K562 (cell line): ENCODE measurements around the gene ITSN1. TPM values are rescaled to one million over a fixed set of nuclear protein-coding genes. Genes with fewer than 3 reads are reported as not detected.

Source experiments
- CC2D1A ChIP-seq: fragments of 450-650 bp; IDR thresholded peaks from 2 replicates; pipeline ENCODE4 v1.6.1; 2017; ENCODE audit warnings: mild to moderate bottlenecking
- ELF1 ChIP-seq: fragments of 200-800 bp; sonication (Bioruptor generic); IDR thresholded peaks from 2 replicates; pipeline ENCODE4 v1.6.1; 2016; ENCODE audit warnings: missing genetic modification characterization, missing compliant biosample characterization
- ETS2 ChIP-seq: IDR thresholded peaks from 2 replicates; pipeline ENCODE4 v1.6.1; 2016; ENCODE audit warnings: borderline replicate concordance, missing genetic modification characterization, mild to moderate bottlenecking, moderate library complexity, missing compliant biosample characterization; ENCODE audit not compliant: poor library complexity, severe bottlenecking
- HLTF ChIP-seq: fragments of 450-650 bp; IDR thresholded peaks from 2 replicates; pipeline ENCODE4 v1.6.1; 2016
- IFI16 ChIP-seq: fragments of 250-450 bp; sonication (Bioruptor Pico); IDR thresholded peaks from 2 replicates; pipeline ENCODE4 v2.1.2; 2022; ENCODE audit warnings: mild to moderate bottlenecking, inconsistent platforms
- PHF8 ChIP-seq: fragments of 200-600 bp; sonication (generic); IDR thresholded peaks from 2 replicates; pipeline ENCODE4 v1.6.1; 2012; ENCODE audit warnings: mixed run types, mild to moderate bottlenecking, inconsistent platforms, low read length, moderate library complexity, borderline replicate concordance
- PTTG1 ChIP-seq: fragments of 450-650 bp; IDR thresholded peaks from 2 replicates; pipeline ENCODE4 v1.6.1; 2016; ENCODE audit warnings: low read depth, mild to moderate bottlenecking, missing genetic modification characterization, missing compliant biosample characterization
- SMAD1 ChIP-seq: fragments of 150-350 bp; IDR thresholded peaks from 2 replicates; pipeline ENCODE4 v1.6.1; 2014; ENCODE audit warnings: low read length, low read depth; ENCODE audit not compliant: partially characterized antibody
- SOX6 ChIP-seq: fragments of 450-650 bp; IDR thresholded peaks from 2 replicates; pipeline ENCODE4 v1.6.1; 2014; ENCODE audit warnings: mild to moderate bottlenecking
- ZC3H4 ChIP-seq: sonication (generic); formaldehyde crosslinking; IDR thresholded peaks from 2 replicates; pipeline ENCODE4 v1.9.0; 2021; ENCODE audit warnings: missing genetic modification reagents, borderline replicate concordance
- ZNF232 ChIP-seq: sonication (generic); formaldehyde crosslinking; IDR thresholded peaks from 2 replicates; pipeline ENCODE4 v1.8.0; 2022; ENCODE audit warnings: mild to moderate bottlenecking, missing genetic modification reagents
- ZNF436 ChIP-seq: fragments of 250-450, 450-650 bp; sonication (Bioruptor Pico); formaldehyde crosslinking; IDR thresholded peaks from 2 replicates; pipeline ENCODE4 v1.7.0; 2020; ENCODE audit warnings: mild to moderate bottlenecking
- ZNF695 ChIP-seq: fragments of 450-650 bp; formaldehyde crosslinking; IDR thresholded peaks from 2 replicates; pipeline ENCODE4 v1.4.0; 2020; ENCODE audit warnings: mild to moderate bottlenecking, moderate library complexity
- polyA plus RNA-seq, 8 experiments: library from polyadenylated mRNA; depleted of rRNA in 4 of 8; stranded (reverse) in 5 of 8; unstranded in 3 of 8; fragments of >200 nt; fragmentation: Nextera tagmentation in 2 of 8; fragmentation: Illumina TruSeq in 1 of 8; extraction: Ambion mirVana in 2 of 8; extraction: Trizol in 1 of 8; gene quantifications; 2 replicates each; pipeline versions ENCODE4 v1.2.1 to v1.2.3, GENCODE V29; 2011 to 2014; ENCODE audit warnings: inconsistent platforms in 1 of 8, missing spikeins in 1 of 8
- total RNA-seq, 7 experiments: library from RNA; depleted of rRNA in 6 of 7; stranded (reverse); fragments of >200 nt in 6 of 7; fragmentation: Illumina TruSeq in 2 of 7; extraction: Trizol in 2 of 7; gene quantifications; 2 replicates each; pipeline versions ENCODE4 v1.2.1 to v1.2.3, GENCODE V29; 2011 to 2021; ENCODE audit warnings: low replicate concordance in 1 of 7
- TF ChIP-seq, protein P1 (sequence below): fragments of 450-650 bp; IDR thresholded peaks from 2 replicates; pipeline ENCODE4 v1.6.1; 2018; ENCODE audit warnings: mild to moderate bottlenecking, low read depth; ENCODE audit not compliant: partially characterized antibody
- TF ChIP-seq, protein P2 (sequence below): fragments of 450-650 bp; IDR thresholded peaks from 2 replicates; pipeline ENCODE4 v1.6.1; 2018; ENCODE audit not compliant: partially characterized antibody
- TF ChIP-seq, protein P3 (sequence below): fragments of 250-450 bp; sonication (Bioruptor Pico); IDR thresholded peaks from 2 replicates; pipeline ENCODE4 v1.5.0; 2020; ENCODE audit warnings: mild to moderate bottlenecking
- TF ChIP-seq, protein P4 (sequence below): sonication (generic); formaldehyde crosslinking; IDR thresholded peaks from 2 replicates; pipeline ENCODE4 v1.4.0; 2020; ENCODE audit warnings: mild to moderate bottlenecking, missing genetic modification reagents

Gene ITSN1
- total and polyA plus RNA-seq, 9 of the 15 experiments (the other 6 are each of a cell fraction or from before 2014, with no cell fraction given) = 1.1 to 12.6 (median 4.8) TPM

DNA sequence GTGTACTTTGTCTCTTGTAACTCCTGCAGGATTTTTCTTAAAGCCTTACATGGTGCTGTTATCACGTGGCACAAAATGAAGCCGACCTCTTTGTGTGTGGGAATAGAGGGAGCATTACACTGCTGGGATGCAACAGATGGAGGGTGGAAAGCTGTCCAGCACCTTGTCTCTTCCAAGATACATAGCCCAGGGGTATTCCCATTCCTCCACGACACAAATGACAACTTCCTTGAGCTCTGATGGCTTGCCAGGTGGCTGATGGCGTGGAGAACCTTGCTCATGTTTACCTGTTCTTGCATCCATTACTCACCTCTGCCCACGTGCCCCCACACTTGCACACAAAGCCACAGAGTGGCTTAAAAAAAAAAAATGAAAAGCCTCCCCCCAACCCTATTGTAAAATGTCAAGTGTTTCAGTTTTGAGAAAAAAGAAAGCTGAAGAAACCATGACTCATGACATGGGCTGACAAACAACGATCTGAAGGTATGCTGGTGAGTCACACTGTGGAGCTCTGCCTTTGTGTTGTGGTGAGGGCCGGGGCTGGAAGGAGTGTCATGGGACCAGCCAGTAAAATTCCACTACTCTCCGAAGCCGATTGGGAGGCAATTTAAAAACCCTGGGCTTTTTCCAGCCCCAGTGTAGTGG, 305.3 kb downstream of the ITSN1 start (continued):
- TF ChIP-seq, protein P1, sequence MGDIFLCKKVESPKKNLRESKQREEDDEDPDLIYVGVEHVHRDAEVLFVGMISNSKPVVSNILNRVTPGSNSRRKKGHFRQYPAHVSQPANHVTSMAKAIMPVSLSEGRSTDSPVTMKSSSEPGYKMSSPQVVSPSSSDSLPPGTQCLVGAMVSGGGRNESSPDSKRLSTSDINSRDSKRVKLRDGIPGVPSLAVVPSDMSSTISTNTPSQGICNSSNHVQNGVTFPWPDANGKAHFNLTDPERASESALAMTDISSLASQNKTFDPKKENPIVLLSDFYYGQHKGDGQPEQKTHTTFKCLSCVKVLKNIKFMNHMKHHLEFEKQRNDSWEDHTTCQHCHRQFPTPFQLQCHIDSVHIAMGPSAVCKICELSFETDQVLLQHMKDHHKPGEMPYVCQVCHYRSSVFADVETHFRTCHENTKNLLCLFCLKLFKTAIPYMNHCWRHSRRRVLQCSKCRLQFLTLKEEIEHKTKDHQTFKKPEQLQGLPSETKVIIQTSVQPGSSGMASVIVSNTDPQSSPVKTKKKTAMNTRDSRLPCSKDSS = no peak
- no peak for TF ChIP-seq ETS2 (tag)
- TF ChIP-seq, protein P2, sequence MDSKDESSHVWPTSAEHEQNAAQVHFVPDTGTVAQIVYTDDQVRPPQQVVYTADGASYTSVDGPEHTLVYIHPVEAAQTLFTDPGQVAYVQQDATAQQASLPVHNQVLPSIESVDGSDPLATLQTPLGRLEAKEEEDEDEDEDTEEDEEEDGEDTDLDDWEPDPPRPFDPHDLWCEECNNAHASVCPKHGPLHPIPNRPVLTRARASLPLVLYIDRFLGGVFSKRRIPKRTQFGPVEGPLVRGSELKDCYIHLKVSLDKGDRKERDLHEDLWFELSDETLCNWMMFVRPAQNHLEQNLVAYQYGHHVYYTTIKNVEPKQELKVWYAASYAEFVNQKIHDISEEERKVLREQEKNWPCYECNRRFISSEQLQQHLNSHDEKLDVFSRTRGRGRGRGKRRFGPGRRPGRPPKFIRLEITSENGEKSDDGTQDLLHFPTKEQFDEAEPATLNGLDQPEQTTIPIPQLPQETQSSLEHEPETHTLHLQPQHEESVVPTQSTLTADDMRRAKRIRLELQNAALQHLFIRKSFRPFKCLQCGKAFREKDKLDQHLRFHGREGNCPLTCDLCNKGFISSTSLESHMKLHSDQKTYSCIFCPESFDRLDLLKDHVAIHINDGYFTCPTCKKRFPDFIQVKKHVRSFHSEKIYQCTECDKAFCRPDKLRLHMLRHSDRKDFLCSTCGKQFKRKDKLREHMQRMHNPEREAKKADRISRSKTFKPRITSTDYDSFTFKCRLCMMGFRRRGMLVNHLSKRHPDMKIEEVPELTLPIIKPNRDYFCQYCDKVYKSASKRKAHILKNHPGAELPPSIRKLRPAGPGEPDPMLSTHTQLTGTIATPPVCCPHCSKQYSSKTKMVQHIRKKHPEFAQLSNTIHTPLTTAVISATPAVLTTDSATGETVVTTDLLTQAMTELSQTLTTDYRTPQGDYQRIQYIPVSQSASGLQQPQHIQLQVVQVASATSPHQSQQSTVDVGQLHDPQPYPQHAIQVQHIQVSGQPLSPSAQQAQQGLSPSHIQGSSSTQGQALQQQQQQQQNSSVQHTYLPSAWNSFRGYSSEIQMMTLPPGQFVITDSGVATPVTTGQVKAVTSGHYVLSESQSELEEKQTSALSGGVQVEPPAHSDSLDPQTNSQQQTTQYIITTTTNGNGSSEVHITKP = peak; percentile 60
- 0 out of 2 replicates have a peak, but pooled peaks have one; percentile 18 for TF ChIP-seq HLTF
- TF ChIP-seq ZNF695 (CRISPR knock-in tag) = no peak
- TF ChIP-seq PTTG1 (tag) = 0 out of 2 replicates have a peak, but pooled peaks have one; percentile 8
- TF ChIP-seq, protein P3, sequence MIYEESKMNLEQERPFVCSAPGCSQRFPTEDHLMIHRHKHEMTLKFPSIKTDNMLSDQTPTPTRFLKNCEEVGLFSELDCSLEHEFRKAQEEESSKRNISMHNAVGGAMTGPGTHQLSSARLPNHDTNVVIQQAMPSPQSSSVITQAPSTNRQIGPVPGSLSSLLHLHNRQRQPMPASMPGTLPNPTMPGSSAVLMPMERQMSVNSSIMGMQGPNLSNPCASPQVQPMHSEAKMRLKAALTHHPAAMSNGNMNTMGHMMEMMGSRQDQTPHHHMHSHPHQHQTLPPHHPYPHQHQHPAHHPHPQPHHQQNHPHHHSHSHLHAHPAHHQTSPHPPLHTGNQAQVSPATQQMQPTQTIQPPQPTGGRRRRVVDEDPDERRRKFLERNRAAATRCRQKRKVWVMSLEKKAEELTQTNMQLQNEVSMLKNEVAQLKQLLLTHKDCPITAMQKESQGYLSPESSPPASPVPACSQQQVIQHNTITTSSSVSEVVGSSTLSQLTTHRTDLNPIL (CRISPR knock-in tag) = no peak
- 0 out of 2 replicates have a peak, but pooled peaks have one; percentile 15 for TF ChIP-seq CC2D1A
- peak; percentile 95 for TF ChIP-seq SOX6
- TF ChIP-seq ZNF232 = no peak
- TF ChIP-seq, protein P4, sequence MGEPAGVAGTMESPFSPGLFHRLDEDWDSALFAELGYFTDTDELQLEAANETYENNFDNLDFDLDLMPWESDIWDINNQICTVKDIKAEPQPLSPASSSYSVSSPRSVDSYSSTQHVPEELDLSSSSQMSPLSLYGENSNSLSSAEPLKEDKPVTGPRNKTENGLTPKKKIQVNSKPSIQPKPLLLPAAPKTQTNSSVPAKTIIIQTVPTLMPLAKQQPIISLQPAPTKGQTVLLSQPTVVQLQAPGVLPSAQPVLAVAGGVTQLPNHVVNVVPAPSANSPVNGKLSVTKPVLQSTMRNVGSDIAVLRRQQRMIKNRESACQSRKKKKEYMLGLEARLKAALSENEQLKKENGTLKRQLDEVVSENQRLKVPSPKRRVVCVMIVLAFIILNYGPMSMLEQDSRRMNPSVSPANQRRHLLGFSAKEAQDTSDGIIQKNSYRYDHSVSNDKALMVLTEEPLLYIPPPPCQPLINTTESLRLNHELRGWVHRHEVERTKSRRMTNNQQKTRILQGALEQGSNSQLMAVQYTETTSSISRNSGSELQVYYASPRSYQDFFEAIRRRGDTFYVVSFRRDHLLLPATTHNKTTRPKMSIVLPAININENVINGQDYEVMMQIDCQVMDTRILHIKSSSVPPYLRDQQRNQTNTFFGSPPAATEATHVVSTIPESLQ (CRISPR knock-in tag) = 0 out of 2 replicates have a peak, but pooled peaks have one; percentile 41
- TF ChIP-seq SMAD1 = no peak
- no peak for TF ChIP-seq IFI16 (CRISPR knock-in tag)
- no peak for TF ChIP-seq PHF8
- TF ChIP-seq ELF1 (tag) = no peak
- TF ChIP-seq ZC3H4 = no peak
- TF ChIP-seq ZNF436 (CRISPR knock-in tag) = no peak
